Measurements from ENCODE around the gene HBE1. TPM values are rescaled to one million over a fixed set of nuclear protein-coding genes. Genes with fewer than 3 reads are reported as not detected.
A peak's percentile ranks its signal among the peaks of the same experiment; 100 is the strongest.
"Not testable (repeated sequence)": the region's sequence is repeated elsewhere in the genome, so short reads cannot be mapped to it uniquely, and the experiment has no call there.

Gene HBE1
- total and polyA plus RNA-seq, 2 experiments from 2014 or later, result not detected

- H3K9me2 ChIP-seq (ENCODE audit: insufficient read depth), result no peaks in the 10 kb centered on the region
- ATAC-seq (no peak), DNase-seq (ENCODE audit: low spot score) (no peak)
- Mint-ChIP-seq H3K9me3 (no peaks in the 10 kb centered on the region), H3K36me3 (ENCODE audit: low read depth) (no peaks in the 10 kb centered on the region), H3K4me3 (no peak overlapping the region), H3K27ac (no peak overlapping the region), H3K4me1 (no peaks in the 10 kb centered on the region), H3K27me3 (ENCODE audit: insufficient read depth, low read depth, poor library complexity) (no peaks in the 10 kb centered on the region)
- H3F3A ChIP-seq (replicated peaks; ENCODE audit: low read depth), result no peaks in the 10 kb centered on the region
- TF ChIP-seq, protein P1, sequence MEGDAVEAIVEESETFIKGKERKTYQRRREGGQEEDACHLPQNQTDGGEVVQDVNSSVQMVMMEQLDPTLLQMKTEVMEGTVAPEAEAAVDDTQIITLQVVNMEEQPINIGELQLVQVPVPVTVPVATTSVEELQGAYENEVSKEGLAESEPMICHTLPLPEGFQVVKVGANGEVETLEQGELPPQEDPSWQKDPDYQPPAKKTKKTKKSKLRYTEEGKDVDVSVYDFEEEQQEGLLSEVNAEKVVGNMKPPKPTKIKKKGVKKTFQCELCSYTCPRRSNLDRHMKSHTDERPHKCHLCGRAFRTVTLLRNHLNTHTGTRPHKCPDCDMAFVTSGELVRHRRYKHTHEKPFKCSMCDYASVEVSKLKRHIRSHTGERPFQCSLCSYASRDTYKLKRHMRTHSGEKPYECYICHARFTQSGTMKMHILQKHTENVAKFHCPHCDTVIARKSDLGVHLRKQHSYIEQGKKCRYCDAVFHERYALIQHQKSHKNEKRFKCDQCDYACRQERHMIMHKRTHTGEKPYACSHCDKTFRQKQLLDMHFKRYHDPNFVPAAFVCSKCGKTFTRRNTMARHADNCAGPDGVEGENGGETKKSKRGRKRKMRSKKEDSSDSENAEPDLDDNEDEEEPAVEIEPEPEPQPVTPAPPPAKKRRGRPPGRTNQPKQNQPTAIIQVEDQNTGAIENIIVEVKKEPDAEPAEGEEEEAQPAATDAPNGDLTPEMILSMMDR (conservative IDR thresholded peaks at IDR 0.05; ENCODE audit: low read depth in 2 of 2), result 0 out of 4 replicates have a peak, but pooled peaks of 1 of the 2 experiments have one; percentile 12
- TF ChIP-seq ZNF114 (CRISPR knock-in tag; IDR thresholded peaks at IDR 0.05), result no peak
- no peak overlapping the region for H3K4me3 ChIP-seq
- H4K20me1 ChIP-seq (replicated peaks; ENCODE audit: insufficient read depth), result no peaks in the 10 kb centered on the region
- H2AFZ ChIP-seq, result no peak overlapping the region
- H3K4me2 ChIP-seq, result no peak overlapping the region
- H3K4me1 ChIP-seq (ENCODE audit: insufficient read depth), result no peaks in the 10 kb centered on the region
- H3K79me2 ChIP-seq (replicated peaks; ENCODE audit: insufficient read depth), result no peaks in the 10 kb centered on the region
- H3K36me3 ChIP-seq (ENCODE audit: insufficient read depth), result no peaks in the 10 kb centered on the region
- no peak overlapping the region for H3K27ac ChIP-seq (ENCODE audit: low read depth)
- H3K27me3 ChIP-seq (ENCODE audit: insufficient read depth), result no peaks in the 10 kb centered on the region
These were observed 47.5 kb upstream of the HBE1 start for GRCh38 chr11:5317292-5317691.

DNA sequence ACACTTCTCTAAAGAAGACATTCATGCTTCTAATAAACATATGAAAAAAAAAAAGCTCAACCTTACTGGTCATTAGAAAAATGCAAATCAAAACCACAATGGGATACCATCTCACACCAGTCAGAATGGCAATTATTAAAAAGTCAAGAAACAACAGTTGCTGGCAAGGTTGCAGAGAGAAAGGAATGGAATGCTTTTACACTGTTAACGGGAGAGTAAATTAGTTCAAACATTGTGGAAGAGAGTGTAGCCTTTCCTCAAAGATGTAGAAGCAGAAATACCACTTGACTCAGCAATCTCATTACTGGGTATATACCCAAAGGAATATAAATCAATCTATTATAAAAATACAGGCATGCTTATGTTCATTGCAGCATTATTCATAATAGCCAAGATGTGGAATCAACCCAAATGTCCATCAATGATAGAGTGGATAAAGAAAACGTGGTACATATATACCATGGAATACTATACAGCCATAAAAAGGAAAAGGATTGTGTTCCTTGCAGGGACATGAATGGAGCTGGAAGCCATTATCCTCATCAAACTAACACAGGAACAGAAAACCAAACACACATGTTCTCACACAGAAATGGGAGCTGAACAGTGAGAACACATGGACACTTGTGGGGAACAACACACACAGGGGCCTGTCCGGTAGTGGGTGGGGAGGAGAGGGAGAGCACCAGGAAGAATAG lies 43.7 kb upstream of the HBE1 start:
- not testable (repeated sequence) for H3K4me1 ChIP-seq (ENCODE audit: insufficient read depth); ATAC-seq

DNA sequence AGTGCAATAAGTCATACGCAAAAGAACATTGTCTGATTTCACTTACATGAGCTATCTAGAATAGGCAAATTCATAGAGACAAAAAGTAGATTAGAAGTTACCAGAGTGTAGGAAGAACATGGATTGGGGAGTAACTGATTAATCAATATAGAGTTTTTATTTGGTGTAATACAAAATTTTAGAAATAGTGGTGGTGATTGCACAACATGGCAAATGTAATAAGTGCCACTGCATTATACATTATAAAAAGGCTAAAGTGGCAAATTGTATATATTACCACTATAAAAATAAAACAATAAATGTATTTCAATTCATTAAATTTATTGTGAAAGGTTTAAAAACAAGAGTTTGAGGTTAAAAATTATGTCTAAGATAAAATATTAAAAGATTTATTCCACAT lies 40.7 kb upstream of the HBE1 start:
- H3K79me2 ChIP-seq (replicated peaks; ENCODE audit: insufficient read depth), result no peaks in the 10 kb centered on the region
- no peaks in the 10 kb centered on the region for H3K9me2 ChIP-seq (ENCODE audit: insufficient read depth)
- Mint-ChIP-seq H3K4me3 (no peak overlapping the region), H3K27ac (no peak overlapping the region), H3K36me3 (ENCODE audit: low read depth) (no peaks in the 10 kb centered on the region), H3K27me3 (ENCODE audit: insufficient read depth, low read depth, poor library complexity) (no peaks in the 10 kb centered on the region), H3K4me1 (no peaks in the 10 kb centered on the region), H3K9me3 (no peaks in the 10 kb centered on the region)
- H3K4me3 ChIP-seq, result no peak overlapping the region
- DNase-seq (ENCODE audit: low spot score) (no peak), ATAC-seq (no peak)
- H3K4me2 ChIP-seq, result no peak overlapping the region
- no peaks in the 10 kb centered on the region for H4K20me1 ChIP-seq (replicated peaks; ENCODE audit: insufficient read depth)
- no peaks in the 10 kb centered on the region for H3K27me3 ChIP-seq (ENCODE audit: insufficient read depth)
- no peak overlapping the region for H2AFZ ChIP-seq
- no peaks in the 10 kb centered on the region for H3F3A ChIP-seq (replicated peaks; ENCODE audit: low read depth)
- no peaks in the 10 kb centered on the region for H3K4me1 ChIP-seq (ENCODE audit: insufficient read depth)
- no peaks in the 10 kb centered on the region for H3K36me3 ChIP-seq (ENCODE audit: insufficient read depth)
- no peak overlapping the region for H3K27ac ChIP-seq (ENCODE audit: low read depth)
- TF ChIP-seq, protein P2, sequence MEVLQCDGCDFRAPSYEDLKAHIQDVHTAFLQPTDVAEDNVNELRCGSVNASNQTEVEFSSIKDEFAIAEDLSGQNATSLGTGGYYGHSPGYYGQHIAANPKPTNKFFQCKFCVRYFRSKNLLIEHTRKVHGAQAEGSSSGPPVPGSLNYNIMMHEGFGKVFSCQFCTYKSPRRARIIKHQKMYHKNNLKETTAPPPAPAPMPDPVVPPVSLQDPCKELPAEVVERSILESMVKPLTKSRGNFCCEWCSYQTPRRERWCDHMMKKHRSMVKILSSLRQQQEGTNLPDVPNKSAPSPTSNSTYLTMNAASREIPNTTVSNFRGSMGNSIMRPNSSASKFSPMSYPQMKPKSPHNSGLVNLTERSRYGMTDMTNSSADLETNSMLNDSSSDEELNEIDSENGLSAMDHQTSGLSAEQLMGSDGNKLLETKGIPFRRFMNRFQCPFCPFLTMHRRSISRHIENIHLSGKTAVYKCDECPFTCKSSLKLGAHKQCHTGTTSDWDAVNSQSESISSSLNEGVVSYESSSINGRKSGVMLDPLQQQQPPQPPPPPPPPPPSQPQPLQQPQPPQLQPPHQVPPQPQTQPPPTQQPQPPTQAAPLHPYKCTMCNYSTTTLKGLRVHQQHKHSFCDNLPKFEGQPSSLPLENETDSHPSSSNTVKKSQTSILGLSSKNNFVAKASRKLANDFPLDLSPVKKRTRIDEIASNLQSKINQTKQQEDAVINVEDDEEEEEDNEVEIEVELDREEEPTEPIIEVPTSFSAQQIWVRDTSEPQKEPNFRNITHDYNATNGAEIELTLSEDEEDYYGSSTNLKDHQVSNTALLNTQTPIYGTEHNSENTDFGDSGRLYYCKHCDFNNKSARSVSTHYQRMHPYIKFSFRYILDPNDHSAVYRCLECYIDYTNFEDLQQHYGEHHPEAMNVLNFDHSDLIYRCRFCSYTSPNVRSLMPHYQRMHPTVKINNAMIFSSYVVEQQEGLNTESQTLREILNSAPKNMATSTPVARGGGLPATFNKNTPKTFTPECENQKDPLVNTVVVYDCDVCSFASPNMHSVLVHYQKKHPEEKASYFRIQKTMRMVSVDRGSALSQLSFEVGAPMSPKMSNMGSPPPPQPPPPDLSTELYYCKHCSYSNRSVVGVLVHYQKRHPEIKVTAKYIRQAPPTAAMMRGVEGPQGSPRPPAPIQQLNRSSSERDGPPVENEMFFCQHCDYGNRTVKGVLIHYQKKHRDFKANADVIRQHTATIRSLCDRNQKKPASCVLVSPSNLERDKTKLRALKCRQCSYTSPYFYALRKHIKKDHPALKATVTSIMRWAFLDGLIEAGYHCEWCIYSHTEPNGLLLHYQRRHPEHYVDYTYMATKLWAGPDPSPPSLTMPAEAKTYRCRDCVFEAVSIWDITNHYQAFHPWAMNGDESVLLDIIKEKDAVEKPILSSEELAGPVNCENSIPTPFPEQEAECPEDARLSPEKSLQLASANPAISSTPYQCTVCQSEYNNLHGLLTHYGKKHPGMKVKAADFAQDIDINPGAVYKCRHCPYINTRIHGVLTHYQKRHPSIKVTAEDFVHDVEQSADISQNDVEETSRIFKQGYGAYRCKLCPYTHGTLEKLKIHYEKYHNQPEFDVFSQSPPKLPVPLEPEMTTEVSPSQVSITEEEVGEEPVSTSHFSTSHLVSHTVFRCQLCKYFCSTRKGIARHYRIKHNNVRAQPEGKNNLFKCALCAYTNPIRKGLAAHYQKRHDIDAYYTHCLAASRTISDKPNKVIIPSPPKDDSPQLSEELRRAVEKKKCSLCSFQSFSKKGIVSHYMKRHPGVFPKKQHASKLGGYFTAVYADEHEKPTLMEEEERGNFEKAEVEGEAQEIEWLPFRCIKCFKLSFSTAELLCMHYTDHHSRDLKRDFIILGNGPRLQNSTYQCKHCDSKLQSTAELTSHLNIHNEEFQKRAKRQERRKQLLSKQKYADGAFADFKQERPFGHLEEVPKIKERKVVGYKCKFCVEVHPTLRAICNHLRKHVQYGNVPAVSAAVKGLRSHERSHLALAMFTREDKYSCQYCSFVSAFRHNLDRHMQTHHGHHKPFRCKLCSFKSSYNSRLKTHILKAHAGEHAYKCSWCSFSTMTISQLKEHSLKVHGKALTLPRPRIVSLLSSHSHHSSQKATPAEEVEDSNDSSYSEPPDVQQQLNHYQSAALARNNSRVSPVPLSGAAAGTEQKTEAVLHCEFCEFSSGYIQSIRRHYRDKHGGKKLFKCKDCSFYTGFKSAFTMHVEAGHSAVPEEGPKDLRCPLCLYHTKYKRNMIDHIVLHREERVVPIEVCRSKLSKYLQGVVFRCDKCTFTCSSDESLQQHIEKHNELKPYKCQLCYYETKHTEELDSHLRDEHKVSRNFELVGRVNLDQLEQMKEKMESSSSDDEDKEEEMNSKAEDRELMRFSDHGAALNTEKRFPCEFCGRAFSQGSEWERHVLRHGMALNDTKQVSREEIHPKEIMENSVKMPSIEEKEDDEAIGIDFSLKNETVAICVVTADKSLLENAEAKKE (CRISPR knock-in tag; IDR thresholded peaks at IDR 0.05), result no peak
- TF ChIP-seq REST (IDR thresholded peaks at IDR 0.05; ENCODE audit: unreplicated experiment), result no peak

More for the DNA sequence above, 43.7 kb upstream of the HBE1 start:
- not testable (repeated sequence) for H3K27me3 ChIP-seq (ENCODE audit: insufficient read depth); H3K9me2 ChIP-seq (ENCODE audit: insufficient read depth); H3K79me2 ChIP-seq (replicated peaks; ENCODE audit: insufficient read depth); H3K36me3 ChIP-seq (ENCODE audit: insufficient read depth); H3K9me3 Mint-ChIP-seq; H3K36me3 Mint-ChIP-seq (ENCODE audit: low read depth); H2AFZ ChIP-seq; H3K4me2 ChIP-seq; H3K27ac Mint-ChIP-seq; H4K20me1 ChIP-seq (replicated peaks; ENCODE audit: insufficient read depth); H3K4me3 Mint-ChIP-seq; H3K27me3 Mint-ChIP-seq (ENCODE audit: insufficient read depth, low read depth, poor library complexity); H3K4me3 ChIP-seq; H3K27ac ChIP-seq (ENCODE audit: low read depth); H3K4me1 Mint-ChIP-seq; H3F3A ChIP-seq (replicated peaks; ENCODE audit: low read depth); DNase-seq (ENCODE audit: low spot score)
